ENCODE data around the gene GJB3.

GJB3 gene

GRCh38 chr1:34777519-34778321 is 3.3 kb upstream of the GJB3 start:
- no peak overlapping the region for H3K4me3 ChIP-seq (ENCODE audit: low read depth, low read length)
- TF ChIP-seq CTCF (IDR thresholded peaks at IDR 0.05; ENCODE audit: low read depth, low read length, missing control alignments), result no peak
- no peak for DNase-seq (ENCODE audit: low read depth)
- in situ Hi-C loops (cut with HindIII; ENCODE audit: low sequenced_read_pairs), result no loop called here

DNA sequence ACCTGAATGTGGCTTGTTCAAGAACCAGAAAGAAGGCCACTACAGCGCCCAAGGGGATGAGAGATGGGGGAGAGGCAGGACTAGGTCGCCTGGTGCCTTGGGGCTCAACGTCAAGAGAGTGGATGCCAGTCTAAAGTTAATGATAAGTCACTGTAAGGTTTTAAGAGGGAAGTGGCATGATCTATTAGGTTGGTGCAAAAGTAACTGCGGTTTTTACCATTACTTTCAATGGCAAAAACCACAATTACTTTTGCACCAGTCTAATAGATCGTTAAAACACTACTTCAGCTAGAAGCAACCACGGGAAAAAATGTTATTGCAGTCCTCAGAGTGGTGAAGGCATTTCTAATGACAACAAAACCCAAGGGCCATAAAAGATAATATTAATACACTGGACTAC is 2.6 kb upstream of the GJB3 start:
- in situ Hi-C loops (cut with HindIII; ENCODE audit: low sequenced_read_pairs), result no loop called here
- H3K4me3 ChIP-seq (ENCODE audit: low read depth, low read length), result no peak overlapping the region
- no peak for TF ChIP-seq CTCF (IDR thresholded peaks at IDR 0.05; ENCODE audit: low read depth, low read length, missing control alignments)
- no peak for DNase-seq (ENCODE audit: low read depth)

DNA sequence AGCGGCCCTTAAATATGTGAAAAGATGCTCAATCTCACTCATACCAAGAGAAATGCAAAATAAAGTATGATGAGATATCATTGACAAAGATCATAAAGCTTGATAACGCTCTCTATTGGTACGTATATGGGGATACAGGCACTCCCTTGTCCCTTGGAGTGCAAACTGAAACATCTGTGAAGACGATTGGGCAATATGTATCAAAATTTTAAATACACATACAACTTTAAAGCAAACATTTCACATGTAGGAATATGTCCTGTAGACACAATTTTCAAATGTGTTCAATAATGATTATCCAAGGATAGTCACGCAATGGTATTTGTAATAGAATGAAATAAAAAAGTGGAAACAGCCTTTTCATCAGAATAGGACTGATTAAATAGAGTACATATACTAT is 2.0 kb upstream of the GJB3 start:
- DNase-seq (ENCODE audit: low read depth), result no peak
- H3K4me3 ChIP-seq (ENCODE audit: low read depth, low read length), result no peak overlapping the region
- TF ChIP-seq CTCF (IDR thresholded peaks at IDR 0.05; ENCODE audit: low read depth, low read length, missing control alignments), result no peak
- in situ Hi-C loops (cut with HindIII; ENCODE audit: low sequenced_read_pairs), result no loop called here

- H3K4me3 ChIP-seq (ENCODE audit: low read depth, low read length), result no peak overlapping the region
- in situ Hi-C loops (cut with HindIII; ENCODE audit: low sequenced_read_pairs), result no loop called here
- no peak for DNase-seq (ENCODE audit: low read depth)
- no peak for TF ChIP-seq CTCF (IDR thresholded peaks at IDR 0.05; ENCODE audit: low read depth, low read length, missing control alignments)
Measured at GRCh38 chr1:34779526-34779925, 1.5 kb upstream of the GJB3 start.

GRCh38 chr1:34779962-34780361 is 1.1 kb upstream of the GJB3 start:
- in situ Hi-C loops (cut with HindIII; ENCODE audit: low sequenced_read_pairs), result no loop called here
- TF ChIP-seq CTCF (IDR thresholded peaks at IDR 0.05; ENCODE audit: low read depth, low read length, missing control alignments), result no peak
- DNase-seq (ENCODE audit: low read depth), result no peak
- no peak overlapping the region for H3K4me3 ChIP-seq (ENCODE audit: low read depth, low read length)

DNA sequence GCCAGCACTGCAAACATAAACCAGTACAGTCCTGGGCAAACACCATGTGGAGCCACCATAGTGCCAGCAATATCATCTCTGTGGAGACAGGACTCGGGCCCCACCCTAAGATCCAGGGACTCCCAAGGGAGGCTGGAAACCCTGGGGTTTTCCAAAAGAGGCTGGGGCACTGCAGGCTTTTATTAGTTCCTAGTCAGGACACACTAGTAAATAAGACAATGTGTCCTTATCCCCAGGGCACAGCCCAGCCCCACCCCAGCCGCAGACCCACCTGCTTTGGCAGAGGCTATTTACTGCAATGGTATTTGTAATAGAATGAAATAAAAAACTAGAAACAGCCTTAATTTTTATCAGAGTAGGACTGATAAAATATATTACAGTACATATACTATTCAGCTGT is 486 bp upstream of the GJB3 start:
- no peak for DNase-seq (ENCODE audit: low read depth)
- no peak overlapping the region for H3K4me3 ChIP-seq (ENCODE audit: low read depth, low read length)
- in situ Hi-C loops (cut with HindIII; ENCODE audit: low sequenced_read_pairs), result no loop called here
- no peak for TF ChIP-seq CTCF (IDR thresholded peaks at IDR 0.05; ENCODE audit: low read depth, low read length, missing control alignments)
